OCI-LY1 (cell line): ENCODE data around the gene NPSR1.
"Not testable (repeated sequence)": the region's sequence is repeated elsewhere in the genome, so short reads cannot be mapped to it uniquely, and the experiment has no call there.

ENCODE experiments used
- H2AFZ ChIP-seq: fragments of 200-600 bp; sonication (generic), shearing (Covaris generic); 2 replicates; pipeline ENCODE4 v1.6.0; 2014; ENCODE audit warnings: antibody characterized with exemption, mild to moderate bottlenecking, low read length
- H3F3A ChIP-seq: fragments of 200-600 bp; sonication (generic), shearing (Covaris generic); 2 replicates; pipeline ENCODE4 v1.6.0; 2014; ENCODE audit warnings: mild to moderate bottlenecking, antibody characterized with exemption, low read length, moderate library complexity; ENCODE audit not compliant: insufficient read depth
- H3K27ac ChIP-seq: fragments of 200-600 bp; sonication (generic); 2 replicates; pipeline ENCODE4 v1.5.1; 2014; ENCODE audit warnings: low read length, mixed run types, mild to moderate bottlenecking, low read depth; ENCODE audit not compliant: poor library complexity, severe bottlenecking
- H3K27me3 ChIP-seq: fragments of 200-600 bp; sonication (generic); 2 replicates; pipeline ENCODE4 v1.6.0; 2014; ENCODE audit warnings: antibody characterized with exemption, mild to moderate bottlenecking, low read length, moderate library complexity; ENCODE audit not compliant: insufficient read depth
- H3K36me3 ChIP-seq: fragments of 200-600 bp; sonication (generic); 2 replicates; pipeline ENCODE4 v1.6.1; 2014; ENCODE audit warnings: mild to moderate bottlenecking, antibody characterized with exemption, low read length, moderate library complexity, mixed read lengths; ENCODE audit not compliant: insufficient read depth
- H3K4me1 ChIP-seq: fragments of 200-600 bp; sonication (generic); 2 replicates; pipeline ENCODE4 v1.5.1; 2014; ENCODE audit warnings: mild to moderate bottlenecking, low read length, moderate library complexity; ENCODE audit not compliant: insufficient read depth, severe bottlenecking
- H3K4me2 ChIP-seq: fragments of 200-600 bp; sonication (generic), shearing (Covaris generic); 2 replicates; pipeline ENCODE4 v1.6.1; 2014; ENCODE audit warnings: low read length
- H3K4me3 ChIP-seq: fragments of 200-600 bp; sonication (generic); 2 replicates; pipeline ENCODE4 v1.5.1; 2014; ENCODE audit warnings: low read length, low read depth, mild to moderate bottlenecking, mixed read lengths; ENCODE audit not compliant: poor library complexity, severe bottlenecking
- H3K79me2 ChIP-seq: fragments of 200-600 bp; shearing (Covaris generic); 2 replicates; pipeline ENCODE4 v1.6.1; 2016; ENCODE audit warnings: mixed run types, low read length, mixed read lengths; ENCODE audit not compliant: insufficient read depth
- H3K9ac ChIP-seq: fragments of 200-600 bp; sonication (generic), shearing (Covaris generic); 2 replicates; pipeline ENCODE4 v1.6.1; 2014; ENCODE audit warnings: mild to moderate bottlenecking, low read length, mixed read lengths
- H3K9me2 ChIP-seq: fragments of 200-600 bp; sonication (generic), shearing (Covaris generic); 2 replicates; pipeline ENCODE4 v1.6.1; 2014; ENCODE audit warnings: low read depth, mild to moderate bottlenecking, low read length, mixed read lengths
- H3K9me3 ChIP-seq: fragments of 200-600 bp; shearing (Covaris generic); 2 replicates; pipeline ENCODE4 v1.6.1; 2014; ENCODE audit warnings: low read length, mixed read lengths
- H4K20me1 ChIP-seq: fragments of 200-600 bp; sonication (generic), shearing (Covaris generic); 2 replicates; pipeline ENCODE4 v1.6.0; 2016; ENCODE audit warnings: mild to moderate bottlenecking, low read length; ENCODE audit not compliant: insufficient read depth
- EZH2 ChIP-seq: fragments of 200-600 bp; sonication (generic), shearing (Covaris generic); IDR thresholded peaks from 2 replicates; pipeline ENCODE4 v1.8.0; 2017; ENCODE audit warnings: borderline replicate concordance, mixed run types, mild to moderate bottlenecking, antibody characterized with exemption, low read length, moderate library complexity, mixed read lengths
- TF ChIP-seq, protein P1 (sequence below): fragments of 200-600 bp; sonication (generic), shearing (Covaris generic); IDR thresholded peaks from 2 replicates; pipeline ENCODE4 v1.5.1; 2017; ENCODE audit warnings: mild to moderate bottlenecking, antibody characterized with exemption, low read length, moderate library complexity, mixed read lengths

The NPSR1 gene

GRCh38 chr7:34622182-34622581, 35.8 kb upstream of the NPSR1 start:
- H3K36me3 ChIP-seq, result no peaks in the 10 kb centered on the region
- no peaks in the 10 kb centered on the region for H3K27me3 ChIP-seq
- H3K9me2 ChIP-seq, result no peaks in the 10 kb centered on the region
- no peaks in the 10 kb centered on the region for H3K4me1 ChIP-seq
- no peak overlapping the region for H3K4me2 ChIP-seq
- H2AFZ ChIP-seq, result no peak overlapping the region
- H4K20me1 ChIP-seq, result no peaks in the 10 kb centered on the region
- no peak overlapping the region for H3K27ac ChIP-seq
- H3K4me3 ChIP-seq, result no peak overlapping the region
- H3F3A ChIP-seq, result no peaks in the 10 kb centered on the region
- no peak for TF ChIP-seq EZH2
- TF ChIP-seq, protein P1, sequence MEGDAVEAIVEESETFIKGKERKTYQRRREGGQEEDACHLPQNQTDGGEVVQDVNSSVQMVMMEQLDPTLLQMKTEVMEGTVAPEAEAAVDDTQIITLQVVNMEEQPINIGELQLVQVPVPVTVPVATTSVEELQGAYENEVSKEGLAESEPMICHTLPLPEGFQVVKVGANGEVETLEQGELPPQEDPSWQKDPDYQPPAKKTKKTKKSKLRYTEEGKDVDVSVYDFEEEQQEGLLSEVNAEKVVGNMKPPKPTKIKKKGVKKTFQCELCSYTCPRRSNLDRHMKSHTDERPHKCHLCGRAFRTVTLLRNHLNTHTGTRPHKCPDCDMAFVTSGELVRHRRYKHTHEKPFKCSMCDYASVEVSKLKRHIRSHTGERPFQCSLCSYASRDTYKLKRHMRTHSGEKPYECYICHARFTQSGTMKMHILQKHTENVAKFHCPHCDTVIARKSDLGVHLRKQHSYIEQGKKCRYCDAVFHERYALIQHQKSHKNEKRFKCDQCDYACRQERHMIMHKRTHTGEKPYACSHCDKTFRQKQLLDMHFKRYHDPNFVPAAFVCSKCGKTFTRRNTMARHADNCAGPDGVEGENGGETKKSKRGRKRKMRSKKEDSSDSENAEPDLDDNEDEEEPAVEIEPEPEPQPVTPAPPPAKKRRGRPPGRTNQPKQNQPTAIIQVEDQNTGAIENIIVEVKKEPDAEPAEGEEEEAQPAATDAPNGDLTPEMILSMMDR, result no peak
- H3K9ac ChIP-seq, result no peak overlapping the region
- no peaks in the 10 kb centered on the region for H3K9me3 ChIP-seq
- H3K79me2 ChIP-seq, result no peaks in the 10 kb centered on the region

DNA sequence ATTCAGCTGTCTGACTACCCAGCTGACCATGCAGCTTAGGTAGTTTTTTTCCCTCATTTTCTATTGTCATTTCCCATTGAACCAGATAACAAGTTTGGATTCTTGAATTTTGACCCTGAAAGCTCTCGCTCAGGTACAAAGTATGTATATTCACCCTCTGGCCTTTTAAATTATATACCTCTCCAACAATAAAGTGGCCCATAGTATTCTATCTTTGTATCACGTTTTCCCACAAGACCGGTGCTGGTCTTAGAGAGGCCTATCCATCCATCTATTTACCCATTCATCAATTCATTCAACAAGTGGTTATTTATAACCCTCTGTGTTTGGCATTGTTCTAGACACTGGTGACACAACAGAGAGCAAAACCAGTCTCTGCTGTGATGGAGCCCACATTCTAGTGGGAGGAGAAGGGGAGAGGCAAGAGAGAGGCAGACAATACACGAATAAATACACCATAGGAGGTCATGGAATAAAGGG, 35.2 kb upstream of the NPSR1 start:
- Histone ChIP-seq H3K4me1 (no peaks in the 10 kb centered on the region), H3K9me3 (no peaks in the 10 kb centered on the region), H3K36me3 (no peaks in the 10 kb centered on the region), H3F3A (no peaks in the 10 kb centered on the region), H3K4me2 (no peak overlapping the region), H3K4me3 (no peak overlapping the region), H3K27ac (no peak overlapping the region), H4K20me1 (no peaks in the 10 kb centered on the region), H3K27me3 (no peaks in the 10 kb centered on the region), H2AFZ (no peak overlapping the region), H3K79me2 (no peaks in the 10 kb centered on the region), H3K9ac (no peak overlapping the region), H3K9me2 (no peaks in the 10 kb centered on the region)
- TF ChIP-seq, protein P1, result no peak
- no peak for TF ChIP-seq EZH2

- H3K4me1 ChIP-seq, H3K27ac ChIP-seq, H3K4me3 ChIP-seq, H3K27me3 ChIP-seq, H3K4me2 ChIP-seq, H3K9ac ChIP-seq, H2AFZ ChIP-seq, H3F3A ChIP-seq, H4K20me1 ChIP-seq, H3K36me3 ChIP-seq, H3K9me3 ChIP-seq, H3K9me2 ChIP-seq, H3K79me2 ChIP-seq: not testable (repeated sequence)
These were observed 29.4 kb upstream of the NPSR1 start for GRCh38 chr7:34628618-34629017.

GRCh38 chr7:34652809-34653208, 5.2 kb upstream of the NPSR1 start:
- Histone ChIP-seq H3K4me2 (no peak overlapping the region), H3K4me3 (no peak overlapping the region)

More at GRCh38 chr7:34652809-34653208, 5.2 kb upstream of the NPSR1 start:
- H3K9me2 ChIP-seq, result no peaks in the 10 kb centered on the region
- no peaks in the 10 kb centered on the region for H3K27me3 ChIP-seq
- no peaks in the 10 kb centered on the region for H3K36me3 ChIP-seq
- H3K79me2 ChIP-seq, result no peaks in the 10 kb centered on the region
- H2AFZ ChIP-seq, result no peak overlapping the region
- H3K4me1 ChIP-seq, result no peaks in the 10 kb centered on the region
- no peaks in the 10 kb centered on the region for H4K20me1 ChIP-seq
- H3K27ac ChIP-seq, result no peak overlapping the region
- no peaks in the 10 kb centered on the region for H3F3A ChIP-seq
- TF ChIP-seq EZH2, result no peak
- TF ChIP-seq, protein P1, result no peak
- no peak overlapping the region for H3K9ac ChIP-seq
- no peaks in the 10 kb centered on the region for H3K9me3 ChIP-seq
